Neural cell (in vitro differentiated cells): ENCODE measurements around the gene KASH5. TPM values are rescaled to one million over a fixed set of nuclear protein-coding genes. Genes with fewer than 3 reads are reported as not detected.

ENCODE experiments used
- H2AFZ ChIP-seq: fragments of 200-600, 300-800 bp; sonication (generic), shearing (Covaris generic); 2 replicates; pipeline ENCODE4 v1.6.0; 2014; ENCODE audit warnings: low read depth, mild to moderate bottlenecking, antibody characterized with exemption, low read length, moderate library complexity
- H3F3A ChIP-seq: fragments of 200-600 bp; shearing (Covaris generic); 2 replicates; pipeline ENCODE4 v1.6.1; 2016; ENCODE audit warnings: mild to moderate bottlenecking, moderate library complexity, mixed read lengths, antibody characterized with exemption, low read length; ENCODE audit not compliant: insufficient read depth, poor library complexity, severe bottlenecking
- H3K27ac ChIP-seq: fragments of 200-600, 300-800 bp; sonication (generic), shearing (Covaris generic); 2 replicates; pipeline ENCODE4 v1.5.1; 2014; ENCODE audit warnings: mild to moderate bottlenecking, low read length, moderate library complexity
- H3K27me3 ChIP-seq: fragments of 300-800, 200-600 bp; sonication (generic), shearing (Covaris generic); 2 replicates; pipeline ENCODE4 v1.6.0; 2014; ENCODE audit warnings: mild to moderate bottlenecking, low read depth, low read length, moderate library complexity; ENCODE audit not compliant: insufficient read depth
- H3K36me3 ChIP-seq: fragments of 300-800, 200-600 bp; sonication (generic), shearing (Covaris generic); 2 replicates; pipeline ENCODE4 v1.5.1; 2014; ENCODE audit warnings: mild to moderate bottlenecking, antibody characterized with exemption, low read length, moderate library complexity; ENCODE audit not compliant: insufficient read depth
- H3K4me2 ChIP-seq: fragments of 300-800, 200-600 bp; sonication (generic), shearing (Covaris generic); 2 replicates; pipeline ENCODE4 v1.6.0; 2014; ENCODE audit warnings: mild to moderate bottlenecking, low read length
- H3K4me3 ChIP-seq: fragments of 300-800, 200-600 bp; sonication (generic), shearing (Covaris generic); 2 replicates; pipeline ENCODE4 v1.5.1; 2014; ENCODE audit warnings: mild to moderate bottlenecking, low read length, moderate library complexity
- H3K79me2 ChIP-seq: fragments of 200-600 bp; shearing (Covaris generic); replicated peaks from 2 replicates; pipeline ENCODE4 v1.6.0; 2014; ENCODE audit warnings: mild to moderate bottlenecking, low read length, moderate library complexity; ENCODE audit not compliant: insufficient read depth
- H3K9ac ChIP-seq: fragments of 300-800, 200-600 bp; sonication (generic), shearing (Covaris generic); 2 replicates; pipeline ENCODE4 v1.6.1; 2016; ENCODE audit warnings: mild to moderate bottlenecking, low read length, mixed read lengths
- H3K9me2 ChIP-seq: fragments of 200-600 bp; shearing (Covaris generic); 2 replicates; pipeline ENCODE4 v1.6.1; 2016; ENCODE audit warnings: mild to moderate bottlenecking, low read length, mixed read lengths; ENCODE audit not compliant: insufficient read depth
- H3K9me3 ChIP-seq: fragments of 200-600, 300-800 bp; sonication (generic), shearing (Covaris generic); 2 replicates; pipeline ENCODE4 v1.6.1; 2016; ENCODE audit warnings: mild to moderate bottlenecking, mixed run types, low read length, moderate library complexity, mixed read lengths
- H4K20me1 ChIP-seq: fragments of 200-600 bp; shearing (Covaris generic); 2 replicates; pipeline ENCODE4 v1.6.1; 2016; ENCODE audit warnings: mild to moderate bottlenecking, mixed run types; ENCODE audit not compliant: insufficient read depth
- EP300 ChIP-seq: fragments of 450-650 bp; conservative IDR thresholded peaks from 2 replicates; pipeline ENCODE4 v1.6.1; 2014; ENCODE audit warnings: antibody characterized with exemption, mild to moderate bottlenecking, moderate library complexity; ENCODE audit not compliant: poor library complexity, severe bottlenecking
- EZH2 ChIP-seq: fragments of 200-600, 300-800 bp; shearing (Covaris generic), sonication (generic); IDR thresholded peaks from 2 replicates; pipeline ENCODE4 v1.6.1; 2014; ENCODE audit warnings: antibody characterized with exemption, low read length, borderline replicate concordance, mild to moderate bottlenecking; ENCODE audit not compliant: insufficient read depth, poor library complexity, severe bottlenecking
- POLR2AphosphoS5 ChIP-seq: IDR thresholded peaks from 2 replicates; pipeline ENCODE4 v1.6.1; 2012
- RAD21 ChIP-seq: fragments of 450-650 bp; conservative IDR thresholded peaks from 2 replicates; pipeline ENCODE4 v1.6.1; 2014; ENCODE audit warnings: antibody characterized with exemption, mild to moderate bottlenecking, moderate library complexity
- SMC3 ChIP-seq: fragments of 450-650 bp; conservative IDR thresholded peaks from 2 replicates; pipeline ENCODE4 v1.6.1; 2014; ENCODE audit warnings: antibody characterized with exemption, mild to moderate bottlenecking, moderate library complexity; ENCODE audit not compliant: poor library complexity
- TAF1 ChIP-seq: IDR thresholded peaks from 2 replicates; pipeline ENCODE4 v1.6.1; 2012; ENCODE audit warnings: low read depth
- polyA plus RNA-seq: library from polyadenylated mRNA; depleted of rRNA; stranded (reverse); fragments of >200 nt; gene quantifications from 2 replicates; pipeline ENCODE4 v1.2.3, GENCODE V29; 2014
- TF ChIP-seq, protein P1 (sequence below): fragments of 450-650 bp; IDR thresholded peaks from 2 replicates; pipeline ENCODE4 v1.5.1; 2014; ENCODE audit warnings: antibody characterized with exemption, mild to moderate bottlenecking, moderate library complexity; ENCODE audit not compliant: poor library complexity, severe bottlenecking
- TF ChIP-seq, protein P2 (sequence below): IDR thresholded peaks from 2 replicates; pipeline ENCODE4 v1.6.1; 2012; ENCODE audit warnings: borderline replicate concordance

KASH5 gene
- polyA plus RNA-seq, 1 donor from 2014 or later, result 0.11 TPM

DNA sequence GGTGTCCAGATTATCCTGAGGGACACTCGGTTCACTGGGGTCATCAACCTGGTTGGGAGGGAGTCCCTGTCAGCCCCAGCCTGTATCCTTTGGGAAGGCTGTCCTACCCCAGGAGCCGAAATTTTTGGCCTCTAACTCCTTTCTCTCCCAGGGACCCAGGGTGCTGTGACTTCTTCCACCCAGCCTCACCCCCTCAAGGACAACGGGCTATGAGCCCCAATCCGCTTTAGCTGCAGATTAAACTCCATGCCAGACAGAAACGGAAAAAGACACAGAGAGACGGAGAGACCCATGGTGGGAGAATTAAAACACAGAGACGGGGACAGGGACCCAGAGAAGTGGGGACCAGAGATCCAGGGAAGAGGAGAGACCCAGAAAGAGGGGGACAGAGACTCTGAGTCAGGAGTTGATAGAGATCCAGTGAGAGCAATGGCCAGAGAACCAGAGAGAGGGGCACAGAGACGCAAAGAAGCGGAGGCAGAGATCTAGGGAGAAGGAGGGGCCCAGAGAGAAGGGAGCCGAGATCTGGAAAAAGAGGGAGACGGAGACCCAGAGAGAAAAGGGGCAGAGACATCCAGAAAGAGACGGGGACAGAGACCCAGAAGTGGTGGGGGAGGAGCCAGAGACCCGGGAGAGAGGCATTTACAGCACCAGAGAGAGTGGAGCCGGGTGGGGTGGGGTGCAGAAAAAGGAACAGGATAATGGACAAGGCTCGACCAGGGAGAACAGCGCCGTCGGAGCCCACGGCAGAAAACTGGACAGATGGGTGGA lies 52.6 kb downstream of the KASH5 start:
- no peaks in the 10 kb centered on the region for H3K9me3 ChIP-seq
- H2AFZ ChIP-seq, result no peak overlapping the region
- H3K9me2 ChIP-seq, result no peaks in the 10 kb centered on the region
- peaks cover 74% of the 10 kb centered on the region for H3K27me3 ChIP-seq
- no peaks in the 10 kb centered on the region for H3F3A ChIP-seq
- no peak overlapping the region for H3K27ac ChIP-seq
- H3K9ac ChIP-seq, result peak overlapping the region; percentile 3
- H3K4me3 ChIP-seq, result peak overlapping the region; percentile 52
- TF ChIP-seq EZH2 (peak; percentile 48), RAD21 (no peak)
- no peaks in the 10 kb centered on the region for H3K79me2 ChIP-seq
- no peaks in the 10 kb centered on the region for H4K20me1 ChIP-seq
- H3K4me2 ChIP-seq, result no peak overlapping the region
- H3K36me3 ChIP-seq, result no peaks in the 10 kb centered on the region

DNA sequence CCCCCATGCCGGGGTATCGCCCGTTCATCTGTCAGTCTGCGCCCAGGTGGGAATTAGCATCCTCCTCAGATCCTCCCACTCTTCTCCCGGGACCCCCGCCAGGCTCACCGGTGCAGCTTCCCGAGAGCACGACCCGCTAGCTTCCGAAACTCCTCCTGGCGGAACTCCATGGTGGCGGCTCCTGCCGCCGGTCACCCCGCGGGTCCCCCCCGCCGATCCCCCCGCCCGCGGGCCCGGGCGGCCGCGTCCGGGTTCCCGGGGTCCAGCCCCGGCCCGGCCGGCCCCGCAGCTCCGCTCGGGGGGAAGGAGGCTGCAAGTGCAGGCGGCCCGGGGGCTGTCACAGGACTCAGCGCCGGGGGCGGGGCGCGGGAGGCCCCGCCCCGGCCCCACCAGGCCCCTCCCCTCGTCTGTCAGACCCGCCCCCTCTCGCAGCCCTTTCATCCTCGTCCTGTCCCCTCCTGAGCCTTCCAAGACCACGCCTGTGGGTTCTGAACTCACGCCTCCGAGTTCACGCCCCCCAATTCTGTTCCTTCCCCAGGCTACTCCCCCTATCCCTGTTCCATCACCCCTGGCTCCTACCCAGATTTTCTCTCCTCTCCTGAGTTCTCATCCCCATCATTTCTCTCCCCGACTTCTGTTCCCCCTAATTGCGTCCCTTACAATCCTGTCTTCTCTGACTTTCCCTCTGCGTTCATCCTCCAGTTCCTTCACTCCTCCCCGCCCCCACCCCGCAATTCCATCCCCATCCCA lies 53.3 kb downstream of the KASH5 start, which contains the start of gene SLC17A7:
Gene SLC17A7, minus strand, starts transcription at position 318 of the 750 bp plus-strand sequence. Its CDS starts 148 bp downstream, at position 170.
- Histone ChIP-seq H3K4me3 (peak within 1 kb of the TSS; percentile 77), H3K27ac (no peak within 1 kb of the TSS), H3K9ac (peak within 1 kb of the TSS; percentile 3), H3K79me2 (no peaks in the 10 kb centered on the region), H3F3A (no peaks in the 10 kb centered on the region), H3K9me3 (no peaks in the 10 kb centered on the region), H3K27me3 (peaks cover 68% of the 10 kb centered on the region), H4K20me1 (no peaks in the 10 kb centered on the region), H3K9me2 (no peaks in the 10 kb centered on the region), H3K4me2 (no peak within 1 kb of the TSS), H3K36me3 (no peaks in the 10 kb centered on the region), H2AFZ (no peak within 1 kb of the TSS)
- no peak for TF ChIP-seq EP300

DNA sequence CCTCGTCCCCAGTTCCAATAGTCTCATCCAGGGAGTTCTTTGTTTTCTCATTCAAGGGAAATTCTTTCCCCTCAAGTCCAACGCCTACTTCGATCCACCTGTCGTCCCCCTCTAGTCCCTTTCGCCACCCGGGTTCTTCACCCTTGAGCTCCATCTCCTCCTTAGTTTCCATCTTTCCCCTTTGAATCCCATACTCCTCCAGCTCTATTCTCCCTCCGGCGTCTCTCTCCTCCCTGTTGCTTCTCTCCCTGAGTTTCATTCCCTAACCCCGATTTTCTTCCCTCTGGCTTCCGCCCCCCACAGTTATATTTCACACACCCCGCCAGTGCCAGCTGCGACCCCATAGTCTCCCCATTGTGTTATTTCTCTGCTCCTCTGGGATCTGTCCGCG lies 53.9 kb downstream of the KASH5 start:
- no peaks in the 10 kb centered on the region for H3K9me2 ChIP-seq
- H3K36me3 ChIP-seq, result no peaks in the 10 kb centered on the region
- no peak overlapping the region for H3K4me2 ChIP-seq
- TF ChIP-seq EZH2 (peak; percentile 56), RAD21 (no peak), EP300 (no peak)
- TF ChIP-seq, protein P1, sequence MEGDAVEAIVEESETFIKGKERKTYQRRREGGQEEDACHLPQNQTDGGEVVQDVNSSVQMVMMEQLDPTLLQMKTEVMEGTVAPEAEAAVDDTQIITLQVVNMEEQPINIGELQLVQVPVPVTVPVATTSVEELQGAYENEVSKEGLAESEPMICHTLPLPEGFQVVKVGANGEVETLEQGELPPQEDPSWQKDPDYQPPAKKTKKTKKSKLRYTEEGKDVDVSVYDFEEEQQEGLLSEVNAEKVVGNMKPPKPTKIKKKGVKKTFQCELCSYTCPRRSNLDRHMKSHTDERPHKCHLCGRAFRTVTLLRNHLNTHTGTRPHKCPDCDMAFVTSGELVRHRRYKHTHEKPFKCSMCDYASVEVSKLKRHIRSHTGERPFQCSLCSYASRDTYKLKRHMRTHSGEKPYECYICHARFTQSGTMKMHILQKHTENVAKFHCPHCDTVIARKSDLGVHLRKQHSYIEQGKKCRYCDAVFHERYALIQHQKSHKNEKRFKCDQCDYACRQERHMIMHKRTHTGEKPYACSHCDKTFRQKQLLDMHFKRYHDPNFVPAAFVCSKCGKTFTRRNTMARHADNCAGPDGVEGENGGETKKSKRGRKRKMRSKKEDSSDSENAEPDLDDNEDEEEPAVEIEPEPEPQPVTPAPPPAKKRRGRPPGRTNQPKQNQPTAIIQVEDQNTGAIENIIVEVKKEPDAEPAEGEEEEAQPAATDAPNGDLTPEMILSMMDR, result no peak
- peaks cover 63% of the 10 kb centered on the region for H3K27me3 ChIP-seq
- no peaks in the 10 kb centered on the region for H3K79me2 ChIP-seq
- H3K9ac ChIP-seq, result no peak overlapping the region
- H2AFZ ChIP-seq, result no peak overlapping the region
- H3F3A ChIP-seq, result no peaks in the 10 kb centered on the region
- peak overlapping the region; percentile 77 for H3K4me3 ChIP-seq
- no peaks in the 10 kb centered on the region for H4K20me1 ChIP-seq
- no peak overlapping the region for H3K27ac ChIP-seq
- H3K9me3 ChIP-seq, result no peaks in the 10 kb centered on the region

DNA sequence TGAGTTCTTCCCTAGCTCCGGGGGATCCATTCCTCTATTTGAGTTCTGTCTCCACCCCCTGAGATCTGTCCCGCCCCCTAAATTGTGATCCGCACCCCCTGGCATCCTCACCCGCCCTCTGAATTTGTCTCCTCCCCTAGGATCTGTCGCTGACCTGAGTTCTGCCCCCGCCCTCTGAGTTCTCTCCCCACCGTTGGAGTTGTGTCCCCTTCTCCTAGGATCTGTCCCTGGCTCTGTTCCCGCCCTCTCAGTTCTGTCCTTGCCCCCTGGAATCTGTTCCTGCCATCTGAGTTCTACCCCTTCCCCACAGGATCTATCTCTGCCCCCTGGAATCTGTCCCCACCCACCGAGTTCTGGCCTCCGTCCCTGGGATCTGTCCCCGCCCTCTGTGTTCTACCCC lies 54.3 kb downstream of the KASH5 start:
- Histone ChIP-seq H3K9me3 (no peaks in the 10 kb centered on the region), H4K20me1 (no peaks in the 10 kb centered on the region), H3K27me3 (peaks cover 59% of the 10 kb centered on the region), H3K9me2 (no peaks in the 10 kb centered on the region), H2AFZ (no peak overlapping the region), H3K9ac (no peak overlapping the region), H3K36me3 (no peaks in the 10 kb centered on the region), H3K4me2 (no peak overlapping the region), H3K4me3 (peak overlapping the region; percentile 77), H3K79me2 (no peaks in the 10 kb centered on the region), H3K27ac (no peak overlapping the region), H3F3A (no peaks in the 10 kb centered on the region)
- no peak for TF ChIP-seq EZH2
- TF ChIP-seq SMC3, result no peak
- no peak for TF ChIP-seq RAD21
- TF ChIP-seq TAF1, result no peak
- TF ChIP-seq POLR2AphosphoS5, result no peak
- TF ChIP-seq, protein P2, sequence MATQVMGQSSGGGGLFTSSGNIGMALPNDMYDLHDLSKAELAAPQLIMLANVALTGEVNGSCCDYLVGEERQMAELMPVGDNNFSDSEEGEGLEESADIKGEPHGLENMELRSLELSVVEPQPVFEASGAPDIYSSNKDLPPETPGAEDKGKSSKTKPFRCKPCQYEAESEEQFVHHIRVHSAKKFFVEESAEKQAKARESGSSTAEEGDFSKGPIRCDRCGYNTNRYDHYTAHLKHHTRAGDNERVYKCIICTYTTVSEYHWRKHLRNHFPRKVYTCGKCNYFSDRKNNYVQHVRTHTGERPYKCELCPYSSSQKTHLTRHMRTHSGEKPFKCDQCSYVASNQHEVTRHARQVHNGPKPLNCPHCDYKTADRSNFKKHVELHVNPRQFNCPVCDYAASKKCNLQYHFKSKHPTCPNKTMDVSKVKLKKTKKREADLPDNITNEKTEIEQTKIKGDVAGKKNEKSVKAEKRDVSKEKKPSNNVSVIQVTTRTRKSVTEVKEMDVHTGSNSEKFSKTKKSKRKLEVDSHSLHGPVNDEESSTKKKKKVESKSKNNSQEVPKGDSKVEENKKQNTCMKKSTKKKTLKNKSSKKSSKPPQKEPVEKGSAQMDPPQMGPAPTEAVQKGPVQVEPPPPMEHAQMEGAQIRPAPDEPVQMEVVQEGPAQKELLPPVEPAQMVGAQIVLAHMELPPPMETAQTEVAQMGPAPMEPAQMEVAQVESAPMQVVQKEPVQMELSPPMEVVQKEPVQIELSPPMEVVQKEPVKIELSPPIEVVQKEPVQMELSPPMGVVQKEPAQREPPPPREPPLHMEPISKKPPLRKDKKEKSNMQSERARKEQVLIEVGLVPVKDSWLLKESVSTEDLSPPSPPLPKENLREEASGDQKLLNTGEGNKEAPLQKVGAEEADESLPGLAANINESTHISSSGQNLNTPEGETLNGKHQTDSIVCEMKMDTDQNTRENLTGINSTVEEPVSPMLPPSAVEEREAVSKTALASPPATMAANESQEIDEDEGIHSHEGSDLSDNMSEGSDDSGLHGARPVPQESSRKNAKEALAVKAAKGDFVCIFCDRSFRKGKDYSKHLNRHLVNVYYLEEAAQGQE, result no peak
